Thyroid gland (tissue), 4 donors: Measurements from ENCODE around the gene FBXL19. TPM values are rescaled to one million over a fixed set of nuclear protein-coding genes. Genes with fewer than 3 reads are reported as not detected.

Source experiments
- DNase-seq, 2 donors: peaks; one replicate each; pipeline ENCODE4 v3.0.0-alpha.2; 2019
- H3K27ac ChIP-seq, 3 donors: fragments of 200-600 bp; sonication (generic); 1 replicate in 2 of 3; 2 replicates in 1 of 3; pipeline ENCODE4 v1.5.1; 2016 to 2019; ENCODE audit warnings: mild to moderate bottlenecking in 1 of 3, moderate library complexity in 1 of 3
- H3K27me3 ChIP-seq: fragments of 200-600 bp; sonication (generic); one replicate; pipeline ENCODE4 v1.5.1; 2019
- H3K36me3 ChIP-seq, 2 donors: fragments of 200-600 bp; sonication (generic); one replicate each; pipeline ENCODE4 v1.5.1; 2016 to 2019
- H3K4me1 ChIP-seq, 2 donors: fragments of 200-600 bp; sonication (generic); one replicate each; pipeline ENCODE4 v1.5.1; 2017 to 2019
- H3K4me3 ChIP-seq, 3 donors: fragments of 200-600 bp; sonication (generic); replicated peaks in 1 of 3; 1 replicate in 2 of 3; 2 replicates in 1 of 3; pipeline ENCODE4 v1.5.1; 2016; ENCODE audit warnings: mild to moderate bottlenecking in 1 of 3
- H3K9me3 ChIP-seq: fragments of 200-600 bp; sonication (generic); one replicate; pipeline ENCODE4 v1.5.1; 2017
- CTCF ChIP-seq, 6 experiments: fragments of 200-600 bp in 3 of 6; fragments of 450-650 bp in 3 of 6; sonication (generic) in 3 of 6; IDR thresholded peaks; one replicate each; pipeline ENCODE4 v1.5.1; 2016 to 2019; ENCODE audit warnings: antibody characterized with exemption in 6 of 6, mild to moderate bottlenecking in 2 of 6, inconsistent platforms in 1 of 6, moderate library complexity in 1 of 6
- POLR2A ChIP-seq, 2 donors: fragments of 450-650 bp; IDR thresholded peaks; one replicate each; pipeline ENCODE4 v1.6.1; 2017; ENCODE audit warnings: antibody characterized with exemption in 2 of 2, mild to moderate bottlenecking in 2 of 2, moderate library complexity in 1 of 2
- WGBS, 2 donors: methylation state at CpG; one replicate each; pipeline ENCODE4 v1.1.5; 2017; 5-methylcytosine and 5-hydroxymethylcytosine counted together
- intact Hi-C: fragments of 100-400 bp; cut with DNase I; formaldehyde crosslinking; loops from one replicate; pipeline ENCODE4 v1.15.1; 2023
- total RNA-seq, 4 donors: library from RNA; depleted of rRNA; stranded (reverse); fragments of >200 nt; gene quantifications; one replicate each; pipeline ENCODE4 v1.2.3, GENCODE V29; 2016

The FBXL19 gene
- total RNA-seq, 4 donors from 2014 or later: 11.7 to 24.0 (median 14.4) TPM

- TF ChIP-seq POLR2A (IDR thresholded peaks at IDR 0.05) (no peak), CTCF (IDR thresholded peaks at IDR 0.05) (no peak)
- Histone ChIP-seq H3K4me1 (peaks cover 8 to 18% of the 10 kb centered on the region in 2 donors), H3K27ac (peak overlapping the region; percentile 59 to 76 (median 60)), H3K9me3 (no peaks in the 10 kb centered on the region), H3K4me3 (peak overlapping the region in 1 of 3 donors; percentile 40), H3K27me3 (no peaks in the 10 kb centered on the region), H3K36me3 (no peaks in the 10 kb centered on the region)
- 57 to 58% methylated on average over 5 to 6 of the region's 6 CpGs for WGBS, 2 donors
- intact Hi-C loops: loop anchor here (2.0 to 5.0 kb wide), 3 partner anchors 17 to 239 kb away; no protein-coding TSS in a partner anchor
- no peak for DNase-seq
Measured at GRCh38 chr16:30901201-30902028, 22.0 kb upstream of the FBXL19 start.

GRCh38 chr16:30902029-30902972 lies 21.1 kb upstream of the FBXL19 start:
- no peaks in the 10 kb centered on the region for H3K9me3 ChIP-seq
- no peaks in the 10 kb centered on the region for H3K36me3 ChIP-seq
- intact Hi-C loops: loop anchor here (2.0 to 5.0 kb wide), 3 partner anchors 16 to 240 kb away; no protein-coding TSS in a partner anchor
- H3K4me1 ChIP-seq: peaks cover 6 to 14% of the 10 kb centered on the region in 2 donors
- peak overlapping the region; percentile 84 to 88 (median 86) for H3K27ac ChIP-seq
- DNase-seq: peak; percentile 65 to 72
- TF ChIP-seq POLR2A (IDR thresholded peaks at IDR 0.05) (peak in 1 of 2 donors; percentile 33), CTCF (IDR thresholded peaks at IDR 0.05) (peak in 4 of 6 experiments; percentile 16 to 77 (median 64))
- peak overlapping the region in 2 of 3 donors; percentile 40 for H3K4me3 ChIP-seq
- 37 to 40% methylated on average over 26 to 27 of the region's 99 CpGs for WGBS, 2 donors
- H3K27me3 ChIP-seq: no peaks in the 10 kb centered on the region

GRCh38 chr16:30903002-30903401 lies 20.4 kb upstream of the FBXL19 start:
- H3K9me3 ChIP-seq: no peaks in the 10 kb centered on the region
- no peak overlapping the region for H3K4me3 ChIP-seq
- TF ChIP-seq CTCF (IDR thresholded peaks at IDR 0.05): peak in 1 of 6 experiments; percentile 6
- no peak for TF ChIP-seq POLR2A (IDR thresholded peaks at IDR 0.05)
- intact Hi-C loops: loop anchor here (2.0 to 5.0 kb wide), 3 partner anchors 16 to 241 kb away; no protein-coding TSS in a partner anchor
- no peaks in the 10 kb centered on the region for H3K27me3 ChIP-seq
- H3K4me1 ChIP-seq: peaks cover 5 to 11% of the 10 kb centered on the region in 2 donors
- no peaks in the 10 kb centered on the region for H3K36me3 ChIP-seq
- DNase-seq: no peak
- WGBS, 2 donors: 81 to 89% methylated on average over 4 of the region's 4 CpGs
- peak overlapping the region in 2 of 3 donors; percentile 40 to 86 for H3K27ac ChIP-seq

GRCh38 chr16:30903596-30903995 lies 19.8 kb upstream of the FBXL19 start:
- DNase-seq: no peak
- peak overlapping the region; percentile 40 to 61 (median 44) for H3K27ac ChIP-seq
- TF ChIP-seq CTCF (IDR thresholded peaks at IDR 0.05) (no peak), POLR2A (IDR thresholded peaks at IDR 0.05) (no peak)
- intact Hi-C loops: loop anchor here (2.0 to 5.0 kb wide), 3 partner anchors 15 to 241 kb away; no protein-coding TSS in a partner anchor
- H3K27me3 ChIP-seq: no peaks in the 10 kb centered on the region
- H3K36me3 ChIP-seq: no peaks in the 10 kb centered on the region
- 85 to 87% methylated on average over 4 of the region's 4 CpGs for WGBS, 2 donors
- H3K9me3 ChIP-seq: no peaks in the 10 kb centered on the region
- no peak overlapping the region for H3K4me3 ChIP-seq
- H3K4me1 ChIP-seq: peaks cover 5 to 11% of the 10 kb centered on the region in 2 donors
